ENCODE results near the gene DUSP9.

The DUSP9 gene

DNA sequence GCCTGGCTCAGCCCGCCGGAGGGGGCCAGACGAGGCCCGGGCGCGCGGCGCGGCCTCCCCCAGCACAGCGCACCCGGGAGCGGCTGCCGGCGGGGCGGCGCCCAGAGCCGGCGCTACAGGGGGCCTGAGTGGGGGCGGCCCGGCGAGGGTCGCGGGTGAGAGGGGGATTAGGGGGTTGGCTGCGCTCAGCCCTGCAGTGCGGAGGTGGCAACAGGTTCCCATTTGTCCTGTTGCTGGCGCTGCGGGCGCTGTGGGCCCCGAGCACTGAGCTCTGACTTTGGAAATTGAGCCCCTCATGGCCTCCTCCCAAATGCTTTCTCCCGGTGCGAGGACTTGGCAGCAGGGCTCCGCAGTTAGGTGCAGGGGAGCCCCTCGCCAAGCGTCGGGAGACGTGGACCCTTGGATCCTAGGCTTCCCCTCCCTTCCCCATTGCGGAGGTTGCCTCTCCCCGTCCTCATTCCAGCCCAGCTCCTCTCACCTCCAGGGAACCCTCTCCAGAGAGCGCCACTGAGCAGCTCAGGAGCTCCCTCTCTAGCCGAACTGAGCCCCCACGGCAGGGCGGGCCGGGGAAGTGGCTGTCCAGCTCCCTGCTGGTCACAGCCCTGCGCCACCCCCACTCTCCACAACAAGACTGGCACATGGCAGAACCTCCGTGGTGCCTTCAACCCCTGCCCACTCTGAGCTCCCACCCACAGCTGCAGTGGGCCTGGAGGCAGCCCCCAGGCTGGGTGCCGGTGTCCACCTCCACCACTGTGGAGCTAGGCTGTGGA is 2.5 kb upstream of the DUSP9 start:
- no peak for TF ChIP-seq MYC (IDR thresholded peaks at IDR 0.05; ENCODE audit: low read depth, low read length)
- TF ChIP-seq, protein P1, sequence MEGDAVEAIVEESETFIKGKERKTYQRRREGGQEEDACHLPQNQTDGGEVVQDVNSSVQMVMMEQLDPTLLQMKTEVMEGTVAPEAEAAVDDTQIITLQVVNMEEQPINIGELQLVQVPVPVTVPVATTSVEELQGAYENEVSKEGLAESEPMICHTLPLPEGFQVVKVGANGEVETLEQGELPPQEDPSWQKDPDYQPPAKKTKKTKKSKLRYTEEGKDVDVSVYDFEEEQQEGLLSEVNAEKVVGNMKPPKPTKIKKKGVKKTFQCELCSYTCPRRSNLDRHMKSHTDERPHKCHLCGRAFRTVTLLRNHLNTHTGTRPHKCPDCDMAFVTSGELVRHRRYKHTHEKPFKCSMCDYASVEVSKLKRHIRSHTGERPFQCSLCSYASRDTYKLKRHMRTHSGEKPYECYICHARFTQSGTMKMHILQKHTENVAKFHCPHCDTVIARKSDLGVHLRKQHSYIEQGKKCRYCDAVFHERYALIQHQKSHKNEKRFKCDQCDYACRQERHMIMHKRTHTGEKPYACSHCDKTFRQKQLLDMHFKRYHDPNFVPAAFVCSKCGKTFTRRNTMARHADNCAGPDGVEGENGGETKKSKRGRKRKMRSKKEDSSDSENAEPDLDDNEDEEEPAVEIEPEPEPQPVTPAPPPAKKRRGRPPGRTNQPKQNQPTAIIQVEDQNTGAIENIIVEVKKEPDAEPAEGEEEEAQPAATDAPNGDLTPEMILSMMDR (IDR thresholded peaks at IDR 0.05; ENCODE audit: low read depth, low read length), result no peak
- TF ChIP-seq, protein P2, sequence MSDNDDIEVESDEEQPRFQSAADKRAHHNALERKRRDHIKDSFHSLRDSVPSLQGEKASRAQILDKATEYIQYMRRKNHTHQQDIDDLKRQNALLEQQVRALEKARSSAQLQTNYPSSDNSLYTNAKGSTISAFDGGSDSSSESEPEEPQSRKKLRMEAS (IDR thresholded peaks at IDR 0.05; ENCODE audit: low read depth, low read length), result no peak
- TF ChIP-seq POLR2A (IDR thresholded peaks at IDR 0.05; ENCODE audit: extremely low read depth, insufficient read length), result no peak
- no peak overlapping the region for H3K4me3 ChIP-seq (ENCODE audit: low read depth, low read length)
- no peak for DNase-seq (ENCODE audit: low read depth)

GRCh38 chrX:153645151-153645550 is 1.9 kb upstream of the DUSP9 start:
- TF ChIP-seq, protein P1 (IDR thresholded peaks at IDR 0.05; ENCODE audit: low read depth, low read length), result no peak
- DNase-seq (ENCODE audit: low read depth), result no peak
- no peak overlapping the region for H3K4me3 ChIP-seq (ENCODE audit: low read depth, low read length)

DNA sequence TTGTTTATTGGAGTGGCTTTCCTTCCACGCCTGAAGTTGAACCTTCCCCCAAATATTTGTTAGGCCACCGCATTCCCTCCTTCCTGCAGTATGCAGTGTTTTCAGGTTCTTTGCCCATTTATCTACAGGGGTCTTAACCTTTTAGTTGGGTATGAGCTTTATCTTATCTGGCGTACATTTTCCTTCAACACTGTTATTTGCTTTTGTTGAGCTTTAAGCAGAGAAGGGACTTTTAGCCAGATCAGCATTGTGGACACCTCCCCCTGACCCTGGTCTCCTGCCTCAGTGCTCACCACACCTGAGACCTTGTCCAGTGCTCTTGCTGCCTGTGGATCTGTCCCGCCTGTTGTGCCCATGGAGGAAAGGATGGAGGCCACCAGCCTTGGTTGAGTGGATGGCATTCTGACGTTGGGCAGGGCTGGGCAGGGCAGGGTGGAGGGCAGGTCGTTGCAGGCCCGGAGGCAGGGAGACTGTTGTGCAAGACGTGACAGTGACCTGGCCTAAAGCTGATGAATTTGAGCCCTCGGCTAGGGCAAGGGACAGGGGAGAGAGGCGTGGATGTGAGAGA is 998 bp upstream of the DUSP9 start:
- H3K4me3 ChIP-seq (ENCODE audit: low read depth, low read length), result no peak overlapping the region
- no peak for DNase-seq (ENCODE audit: low read depth)
- TF ChIP-seq MYC (IDR thresholded peaks at IDR 0.05; ENCODE audit: low read depth, low read length) (no peak), POLR2A (IDR thresholded peaks at IDR 0.05; ENCODE audit: extremely low read depth, insufficient read length) (no peak)
- TF ChIP-seq, protein P2 (IDR thresholded peaks at IDR 0.05; ENCODE audit: low read depth, low read length), result no peak
- TF ChIP-seq, protein P1 (IDR thresholded peaks at IDR 0.05; ENCODE audit: low read depth, low read length), result no peak

- no peak for DNase-seq (ENCODE audit: low read depth)
- H3K4me3 ChIP-seq (ENCODE audit: low read depth, low read length), result no peak overlapping the region
- TF ChIP-seq POLR2A (IDR thresholded peaks at IDR 0.05; ENCODE audit: extremely low read depth, insufficient read length) (no peak), MYC (IDR thresholded peaks at IDR 0.05; ENCODE audit: low read depth, low read length) (no peak)
- TF ChIP-seq, protein P1 (IDR thresholded peaks at IDR 0.05; ENCODE audit: low read depth, low read length), result no peak
- TF ChIP-seq, protein P2 (IDR thresholded peaks at IDR 0.05; ENCODE audit: low read depth, low read length), result no peak
Measured at GRCh38 chrX:153647461-153648357, 706 bp downstream of the DUSP9 start.

- DNase-seq (ENCODE audit: low read depth), result no peak
- TF ChIP-seq, protein P2 (IDR thresholded peaks at IDR 0.05; ENCODE audit: low read depth, low read length), result no peak
- TF ChIP-seq, protein P1 (IDR thresholded peaks at IDR 0.05; ENCODE audit: low read depth, low read length), result no peak
- TF ChIP-seq MYC (IDR thresholded peaks at IDR 0.05; ENCODE audit: low read depth, low read length) (no peak), POLR2A (IDR thresholded peaks at IDR 0.05; ENCODE audit: extremely low read depth, insufficient read length) (no peak)
- H3K4me3 ChIP-seq (ENCODE audit: low read depth, low read length), result no peak overlapping the region
Measured at GRCh38 chrX:153648358-153649177, 1.6 kb downstream of the DUSP9 start.

Data from NB4 (cell line).